Effector memory CD4-positive, alpha-beta T cell (primary cell): ENCODE data around the gene OR13J1.

Source experiments
- DNase-seq, 3 donors: peaks; one replicate each; pipeline ENCODE4 v3.0.0-alpha.2; 2020
- H3K27ac ChIP-seq: 2 replicates; pipeline ENCODE4 v1.7.0; 2013; ENCODE audit warnings: mild to moderate bottlenecking, low read length, moderate library complexity; ENCODE audit not compliant: insufficient read depth, poor library complexity, severe bottlenecking
- H3K27me3 ChIP-seq: replicated peaks from 2 replicates; pipeline ENCODE4 v1.7.0; 2013; ENCODE audit warnings: mild to moderate bottlenecking, low read length; ENCODE audit not compliant: insufficient read depth, control insufficient read depth, poor library complexity, severe bottlenecking
- H3K36me3 ChIP-seq: 2 replicates; pipeline ENCODE4 v1.7.0; 2013; ENCODE audit warnings: mild to moderate bottlenecking, low read length, moderate library complexity; ENCODE audit not compliant: control insufficient read depth, insufficient read depth
- H3K4me1 ChIP-seq: 2 replicates; pipeline ENCODE4 v1.7.0; 2013; ENCODE audit warnings: low read length, mild to moderate bottlenecking; ENCODE audit not compliant: control insufficient read depth, insufficient read depth, poor library complexity, severe bottlenecking
- H3K4me3 ChIP-seq: 2 replicates; pipeline ENCODE4 v1.7.0; 2013; ENCODE audit warnings: low read length, low read depth, mild to moderate bottlenecking; ENCODE audit not compliant: insufficient read depth, poor library complexity, severe bottlenecking
- H3K9me3 ChIP-seq: 2 replicates; pipeline ENCODE4 v1.7.0; 2013; ENCODE audit warnings: mild to moderate bottlenecking, low read length, moderate library complexity; ENCODE audit not compliant: control insufficient read depth

The OR13J1 gene

GRCh38 chr9:35910613-35911359, 40.6 kb upstream of the OR13J1 start:
- H3K4me3 ChIP-seq: peak overlapping the region; percentile 13
- H3K27me3 ChIP-seq: no peaks in the 10 kb centered on the region
- H3K4me1 ChIP-seq: peaks cover 44% of the 10 kb centered on the region
- peak overlapping the region; percentile 55 for H3K27ac ChIP-seq
- DNase-seq: peak in 2 of 3 donors; percentile 17 to 24
- no peaks in the 10 kb centered on the region for H3K9me3 ChIP-seq
- H3K36me3 ChIP-seq: no peaks in the 10 kb centered on the region

GRCh38 chr9:35909687-35910612, 39.7 kb upstream of the OR13J1 start:
- Histone ChIP-seq H3K9me3 (no peaks in the 10 kb centered on the region), H3K27me3 (no peaks in the 10 kb centered on the region), H3K27ac (peak overlapping the region; percentile 55), H3K4me1 (peaks cover 44% of the 10 kb centered on the region), H3K36me3 (no peaks in the 10 kb centered on the region), H3K4me3 (peak overlapping the region; percentile 13)
- DNase-seq: no peak

GRCh38 chr9:35909274-35909673, 39.1 kb upstream of the OR13J1 start, which contains the start of gene SPAAR:
SPAAR (plus strand) TSS chr9:35909490; CDS start chr9:35910464, 974 bp downstream.
- H3K36me3 ChIP-seq: no peaks in the 10 kb centered on the region
- no peaks in the 10 kb centered on the region for H3K9me3 ChIP-seq
- peaks cover 44% of the 10 kb centered on the region for H3K4me1 ChIP-seq
- H3K27me3 ChIP-seq: no peaks in the 10 kb centered on the region
- H3K4me3 ChIP-seq: peak within 1 kb of the TSS; percentile 13
- DNase-seq: no peak
- peak within 1 kb of the TSS; percentile 55 for H3K27ac ChIP-seq

- H3K36me3 ChIP-seq: no peaks in the 10 kb centered on the region
- H3K4me1 ChIP-seq: peaks cover 45% of the 10 kb centered on the region
- no peak overlapping the region for H3K27ac ChIP-seq
- no peaks in the 10 kb centered on the region for H3K9me3 ChIP-seq
- peak overlapping the region; percentile 13 for H3K4me3 ChIP-seq
- DNase-seq: no peak
- no peaks in the 10 kb centered on the region for H3K27me3 ChIP-seq
These were observed 38.4 kb upstream of the OR13J1 start for GRCh38 chr9:35908504-35909125.

GRCh38 chr9:35907711-35908503, 37.7 kb upstream of the OR13J1 start:
- Histone ChIP-seq H3K4me3 (peak overlapping the region; percentile 13), H3K9me3 (no peaks in the 10 kb centered on the region), H3K4me1 (peaks cover 51% of the 10 kb centered on the region), H3K27me3 (no peaks in the 10 kb centered on the region), H3K36me3 (no peaks in the 10 kb centered on the region), H3K27ac (no peak overlapping the region)
- DNase-seq: no peak

GRCh38 chr9:35906923-35907699, 36.9 kb upstream of the OR13J1 start:
- no peak overlapping the region for H3K4me3 ChIP-seq
- H3K27ac ChIP-seq: no peak overlapping the region
- H3K36me3 ChIP-seq: no peaks in the 10 kb centered on the region
- H3K9me3 ChIP-seq: no peaks in the 10 kb centered on the region
- DNase-seq: no peak
- H3K27me3 ChIP-seq: no peaks in the 10 kb centered on the region
- H3K4me1 ChIP-seq: peaks cover 51% of the 10 kb centered on the region

- no peaks in the 10 kb centered on the region for H3K36me3 ChIP-seq
- no peak within 1 kb of the TSS for H3K4me3 ChIP-seq
- no peaks in the 10 kb centered on the region for H3K27me3 ChIP-seq
- no peaks in the 10 kb centered on the region for H3K9me3 ChIP-seq
- H3K4me1 ChIP-seq: peaks cover 45% of the 10 kb centered on the region
- no peak within 1 kb of the TSS for H3K27ac ChIP-seq
- DNase-seq: no peak
These were observed 35.9 kb upstream of the OR13J1 start, which contains the start of gene HRCT1 for GRCh38 chr9:35905912-35906679. HRCT1 (plus strand) TSS chr9:35906202; CDS start chr9:35906288, 86 bp downstream.

GRCh38 chr9:35905051-35905781, 35.0 kb upstream of the OR13J1 start:
- no peak for DNase-seq
- H3K4me3 ChIP-seq: no peak overlapping the region
- H3K4me1 ChIP-seq: peaks cover 37% of the 10 kb centered on the region
- no peaks in the 10 kb centered on the region for H3K27me3 ChIP-seq
- no peaks in the 10 kb centered on the region for H3K9me3 ChIP-seq
- H3K27ac ChIP-seq: no peak overlapping the region
- no peaks in the 10 kb centered on the region for H3K36me3 ChIP-seq
